Activated CD8-positive, alpha-beta memory T cell treated with anti-CD3 and anti-CD28 coated beads for 36 hours (primary cell): ENCODE data around the gene ARID5B. TPM values are rescaled to one million over a fixed set of nuclear protein-coding genes. Genes with fewer than 3 reads are reported as not detected.

Source experiments
- CTCF ChIA-PET: fragments of 350-600 bp; sonication (Branson Sonifier 250); formaldehyde crosslinking; loops from one replicate; lab custom pipeline; 2021; ENCODE audit warnings: antibody characterized with exemption; lab: Charles Lee
- POLR2A ChIA-PET: fragments of 350-600 bp; sonication (Branson Sonifier 250); formaldehyde crosslinking; loops from one replicate; lab custom pipeline; 2021; ENCODE audit warnings: antibody characterized with exemption; lab: Charles Lee
- total RNA-seq, 2 experiments: library from RNA; stranded (reverse); gene quantifications; one replicate each; pipeline ENCODE4 v1.2.3, GENCODE V29; 2021

Gene ARID5B
- total RNA-seq, 2 experiments from 2014 or later, result 33.1 to 33.4 TPM

GRCh38 chr10:62005687-62006086, 104.2 kb downstream of the ARID5B start:
- CTCF ChIA-PET, result no interaction called here
- POLR2A ChIA-PET, result no interaction called here

- ChIA-PET CTCF (interaction anchor here (0.6 to 1.5 kb wide), 3 partner anchors 110 to 1682 kb away, joined by 3 to 4 read pairs (median 3); no protein-coding TSS in a partner anchor), POLR2A (interaction anchor here (1.1 kb wide), 1 partner anchor 14 kb away, joined by 4 read pairs; no protein-coding TSS in a partner anchor)
Measured at GRCh38 chr10:62007145-62007544, 105.6 kb downstream of the ARID5B start.

- CTCF ChIA-PET, result interaction anchor here (1.5 kb wide), 1 partner anchor 273 kb away, joined by 3 read pairs; no protein-coding TSS in a partner anchor
- POLR2A ChIA-PET, result interaction anchor here (1.1 kb wide), 1 partner anchor 15 kb away, joined by 4 read pairs; no protein-coding TSS in a partner anchor
Measured at GRCh38 chr10:62008196-62008595, 106.7 kb downstream of the ARID5B start.

GRCh38 chr10:62008946-62009345, 107.4 kb downstream of the ARID5B start:
- ChIA-PET CTCF (no interaction called here), POLR2A (no interaction called here)

GRCh38 chr10:62010366-62010765, 108.9 kb downstream of the ARID5B start:
- CTCF ChIA-PET, result no interaction called here
- POLR2A ChIA-PET, result no interaction called here

GRCh38 chr10:62011558-62011957, 110.1 kb downstream of the ARID5B start:
- CTCF ChIA-PET, result no interaction called here
- POLR2A ChIA-PET, result no interaction called here

- ChIA-PET POLR2A (no interaction called here), CTCF (no interaction called here)
Measured at GRCh38 chr10:62012318-62012717, 110.8 kb downstream of the ARID5B start.

- CTCF ChIA-PET, result no interaction called here
- POLR2A ChIA-PET, result no interaction called here
Measured at GRCh38 chr10:62014510-62014909, 113.0 kb downstream of the ARID5B start.

GRCh38 chr10:62015994-62016393, 114.5 kb downstream of the ARID5B start:
- POLR2A ChIA-PET, result no interaction called here
- CTCF ChIA-PET, result no interaction called here

- CTCF ChIA-PET, result no interaction called here
- POLR2A ChIA-PET, result no interaction called here
Measured at GRCh38 chr10:62016623-62017490, 115.4 kb downstream of the ARID5B start.

GRCh38 chr10:62017491-62017870, 116.0 kb downstream of the ARID5B start:
- CTCF ChIA-PET, result no interaction called here

GRCh38 chr10:62018131-62018911, 116.8 kb downstream of the ARID5B start:
- CTCF ChIA-PET, result no interaction called here
- POLR2A ChIA-PET, result no interaction called here

More at GRCh38 chr10:62017491-62017870, 116.0 kb downstream of the ARID5B start:
- POLR2A ChIA-PET, result no interaction called here

GRCh38 chr10:62019013-62019684, 117.7 kb downstream of the ARID5B start:
- POLR2A ChIA-PET, result interaction anchor here (0.9 to 2.3 kb wide), 4 partner anchors 28 to 116 kb away, joined by 3 to 24 read pairs (median 5); no protein-coding TSS in a partner anchor
- CTCF ChIA-PET, result interaction anchor here (1.2 to 2.0 kb wide), 2 partner anchors 20 to 31 kb away, joined by 3 to 6 read pairs; no protein-coding TSS in a partner anchor

- CTCF ChIA-PET, result interaction anchor here (1.2 to 2.0 kb wide), 2 partner anchors 19 to 31 kb away, joined by 3 to 6 read pairs; no protein-coding TSS in a partner anchor
- POLR2A ChIA-PET, result interaction anchor here (0.7 to 2.3 kb wide), 8 partner anchors 24 to 357 kb away, joined by 3 to 24 read pairs (median 4); no protein-coding TSS in a partner anchor
Measured at GRCh38 chr10:62019685-62020359, 118.3 kb downstream of the ARID5B start.

GRCh38 chr10:62021128-62021665, 119.7 kb downstream of the ARID5B start:
- POLR2A ChIA-PET, result interaction anchor here (0.6 to 2.3 kb wide), 5 partner anchors 15 to 33 kb away, joined by 3 to 24 read pairs (median 4); no protein-coding TSS in a partner anchor

GRCh38 chr10:62021978-62022802, 120.7 kb downstream of the ARID5B start:
- POLR2A ChIA-PET, result interaction anchor here (0.9 to 1.8 kb wide), 4 partner anchors 27 to 85 kb away, joined by 3 to 7 read pairs (median 4); no protein-coding TSS in a partner anchor
- CTCF ChIA-PET, result interaction anchor here (1.6 to 3.2 kb wide), 3 partner anchors 15 to 121 kb away, joined by 4 to 17 read pairs (median 5); partner anchors contain the start of gene ARID5B

More at GRCh38 chr10:62021128-62021665, 119.7 kb downstream of the ARID5B start:
- CTCF ChIA-PET, result interaction anchor here (2.0 to 3.2 kb wide), 2 partner anchors 16 to 33 kb away, joined by 6 to 17 read pairs; no protein-coding TSS in a partner anchor

GRCh38 chr10:62022830-62023229, 121.3 kb downstream of the ARID5B start:
- ChIA-PET POLR2A (interaction anchor here (0.5 to 1.8 kb wide), 7 partner anchors 21 to 93 kb away, joined by 3 to 7 read pairs (median 3); no protein-coding TSS in a partner anchor), CTCF (interaction anchor here (1.3 to 3.2 kb wide), 4 partner anchors 14 to 122 kb away, joined by 4 to 17 read pairs (median 4); partner anchors contain the start of gene ARID5B)
